ENCODE results near the gene SYNDIG1. TPM values are rescaled to one million over a fixed set of nuclear protein-coding genes. Genes with fewer than 3 reads are reported as not detected.

The SYNDIG1 gene
- total RNA-seq, 1 experiment from 2014 or later, result not detected

GRCh38 chr20:24469894-24470745 is 691 bp downstream of the SYNDIG1 start:
- DNase-seq (ENCODE audit: extremely low read depth, low read depth), result no peak

- no peak for DNase-seq (ENCODE audit: extremely low read depth, low read depth)
These were observed 1.5 kb downstream of the SYNDIG1 start for GRCh38 chr20:24470746-24471582.

- DNase-seq (ENCODE audit: extremely low read depth, low read depth), result no peak
These were observed 3.0 kb downstream of the SYNDIG1 start for GRCh38 chr20:24472426-24472825.

DNA sequence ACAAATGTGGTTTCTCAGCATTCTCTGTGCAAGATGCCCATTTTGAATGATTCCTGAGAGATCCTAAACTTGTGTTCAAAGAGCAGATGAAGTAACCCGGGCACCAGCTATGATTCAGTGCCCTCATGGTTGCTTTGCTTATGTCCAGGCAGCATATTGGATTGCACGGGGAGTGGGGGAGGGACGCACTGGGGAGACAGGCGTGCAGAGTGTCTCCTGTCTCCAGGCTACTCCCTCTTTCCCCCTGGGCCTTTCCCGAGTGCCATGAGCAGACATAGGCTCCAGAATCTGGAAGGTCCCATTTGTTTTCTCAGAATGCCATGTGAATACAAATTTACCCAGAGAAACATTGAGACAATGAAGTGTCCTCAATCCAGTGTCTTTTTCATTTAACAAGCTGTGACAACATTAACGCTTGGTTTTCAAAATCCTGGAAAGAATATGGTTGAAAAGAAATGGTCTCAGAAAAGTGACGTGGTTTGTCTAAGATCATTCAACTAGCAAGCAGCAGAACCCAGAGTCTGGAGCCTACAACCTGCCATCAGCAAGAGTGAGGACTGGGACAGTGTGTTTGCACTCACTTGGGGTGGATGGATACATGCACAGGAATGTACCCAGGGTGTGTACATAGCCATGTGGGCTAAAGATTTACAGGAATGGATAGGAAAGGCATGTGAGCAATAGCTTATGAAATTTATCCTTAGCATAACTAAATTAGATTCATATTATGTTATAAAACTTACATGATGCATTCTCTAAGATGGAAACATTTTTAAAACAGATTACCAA is 4.2 kb downstream of the SYNDIG1 start:
- no peak for DNase-seq (ENCODE audit: extremely low read depth, low read depth)

DNA sequence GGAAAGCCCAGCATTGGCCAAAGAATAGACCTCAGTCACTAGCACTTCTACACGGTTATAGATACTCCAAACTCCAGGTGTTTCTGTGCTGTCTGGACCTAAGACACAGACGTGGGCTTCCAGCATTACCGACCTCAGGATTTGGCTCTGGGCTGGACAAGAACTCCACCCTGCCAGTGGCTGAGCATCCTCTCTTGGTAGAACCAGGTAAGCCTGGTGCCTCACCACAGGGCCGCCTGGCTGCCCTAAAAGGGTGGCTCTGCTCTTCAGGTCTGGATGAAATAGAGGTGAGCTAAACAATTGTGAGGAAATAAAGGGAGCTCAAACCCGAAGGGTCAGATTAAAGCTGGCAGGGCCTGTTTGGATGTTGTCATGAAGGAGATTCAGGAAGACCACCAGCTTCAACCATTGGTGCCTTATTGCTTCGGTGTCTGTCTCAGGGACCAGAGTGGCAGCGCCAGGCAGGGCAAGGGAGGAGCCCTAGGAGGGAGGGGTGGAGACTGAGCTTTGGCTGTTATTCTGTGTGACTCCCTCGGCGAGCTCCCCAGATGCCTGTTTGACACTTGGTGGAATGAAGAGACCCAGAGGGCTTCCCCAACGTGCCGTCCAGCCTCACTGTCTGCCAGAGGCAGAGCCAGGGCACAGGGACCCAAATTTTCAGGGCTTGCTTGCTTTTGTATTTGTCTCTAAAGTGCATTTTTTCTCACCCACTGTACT is 8.6 kb downstream of the SYNDIG1 start:
- no peak for DNase-seq (ENCODE audit: extremely low read depth, low read depth)

DNA sequence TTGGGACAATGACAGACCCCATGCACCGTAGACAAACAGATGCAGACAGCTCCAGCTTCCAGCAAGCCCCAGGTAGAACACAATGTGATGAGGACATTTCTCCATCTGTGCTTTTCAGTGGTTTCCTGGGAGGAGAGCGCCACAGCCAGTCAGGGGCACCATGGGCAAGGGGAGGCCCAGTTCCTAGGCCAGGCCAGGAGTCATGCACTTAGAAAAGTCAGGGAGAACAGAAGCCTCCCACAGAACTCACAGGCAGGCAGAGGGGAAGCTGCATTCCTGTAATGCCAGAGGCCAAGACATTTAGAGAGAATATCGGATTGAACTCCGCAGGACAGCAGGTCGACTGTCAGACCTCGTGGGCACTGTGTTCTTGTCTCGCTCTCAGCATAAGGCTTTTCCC is 9.2 kb downstream of the SYNDIG1 start:
- DNase-seq (ENCODE audit: extremely low read depth, low read depth), result no peak

DNA sequence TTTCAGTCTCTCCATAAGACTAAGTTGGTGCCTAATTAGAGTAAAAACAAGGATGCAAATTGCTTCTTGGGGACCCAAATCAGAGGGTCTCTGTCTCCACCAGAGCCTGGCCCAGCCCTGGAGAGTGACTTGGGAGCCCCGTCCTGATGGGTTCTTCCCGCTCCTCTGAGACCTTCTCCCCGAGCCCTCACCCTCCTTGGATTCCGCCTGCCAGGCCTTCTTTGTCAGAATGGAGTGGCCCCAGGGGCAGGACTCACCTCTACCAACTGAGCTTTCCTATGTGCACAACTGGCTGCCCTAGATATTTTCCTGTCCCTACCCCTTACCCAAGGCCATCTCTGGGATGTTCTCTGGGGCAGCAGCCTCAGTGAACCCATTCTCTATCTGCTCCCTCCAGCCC is 9.7 kb downstream of the SYNDIG1 start:
- DNase-seq (ENCODE audit: extremely low read depth, low read depth), result no peak

DNA sequence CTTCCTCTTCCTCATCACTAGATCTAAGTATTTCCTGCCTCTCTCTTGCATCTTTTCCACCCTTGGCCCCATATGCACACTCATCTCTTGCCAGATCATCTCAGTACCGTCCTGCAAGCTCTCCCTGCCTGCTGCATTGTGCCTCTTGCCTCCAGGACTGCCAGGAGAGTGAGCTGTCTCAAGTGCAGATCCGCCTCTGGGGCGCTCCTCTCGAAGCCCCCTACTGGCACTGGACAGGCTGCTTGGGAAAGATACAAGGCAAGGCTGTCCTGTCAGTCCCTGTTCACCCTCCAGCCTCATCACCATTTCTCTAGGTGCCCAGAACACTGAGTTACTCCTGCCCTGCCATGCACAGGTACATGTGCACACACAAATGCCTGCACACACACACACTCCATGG is 10.2 kb downstream of the SYNDIG1 start:
- DNase-seq (ENCODE audit: extremely low read depth, low read depth), result no peak

DNA sequence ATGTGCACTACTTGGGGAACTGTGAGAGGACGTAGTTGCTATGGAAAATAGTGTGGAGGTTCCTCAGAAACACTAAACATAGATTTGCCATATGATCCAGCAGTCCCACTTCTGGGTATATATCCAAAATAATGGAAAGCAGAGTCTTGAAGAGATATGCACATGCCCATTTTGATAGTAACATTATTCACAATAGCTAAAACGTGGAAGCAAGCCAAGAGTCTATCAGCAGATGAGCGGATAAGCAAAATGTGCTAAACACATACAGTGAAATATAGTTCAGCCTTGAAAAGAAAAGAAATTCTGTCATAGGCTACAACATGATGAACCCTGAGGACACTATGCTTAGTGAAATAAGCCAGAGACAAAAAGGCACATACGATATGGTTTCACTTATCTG is 11.1 kb downstream of the SYNDIG1 start:
- no peak for DNase-seq (ENCODE audit: extremely low read depth, low read depth)

GRCh38 chr20:24481173-24481572 is 11.7 kb downstream of the SYNDIG1 start:
- DNase-seq (ENCODE audit: extremely low read depth, low read depth), result no peak

DNA sequence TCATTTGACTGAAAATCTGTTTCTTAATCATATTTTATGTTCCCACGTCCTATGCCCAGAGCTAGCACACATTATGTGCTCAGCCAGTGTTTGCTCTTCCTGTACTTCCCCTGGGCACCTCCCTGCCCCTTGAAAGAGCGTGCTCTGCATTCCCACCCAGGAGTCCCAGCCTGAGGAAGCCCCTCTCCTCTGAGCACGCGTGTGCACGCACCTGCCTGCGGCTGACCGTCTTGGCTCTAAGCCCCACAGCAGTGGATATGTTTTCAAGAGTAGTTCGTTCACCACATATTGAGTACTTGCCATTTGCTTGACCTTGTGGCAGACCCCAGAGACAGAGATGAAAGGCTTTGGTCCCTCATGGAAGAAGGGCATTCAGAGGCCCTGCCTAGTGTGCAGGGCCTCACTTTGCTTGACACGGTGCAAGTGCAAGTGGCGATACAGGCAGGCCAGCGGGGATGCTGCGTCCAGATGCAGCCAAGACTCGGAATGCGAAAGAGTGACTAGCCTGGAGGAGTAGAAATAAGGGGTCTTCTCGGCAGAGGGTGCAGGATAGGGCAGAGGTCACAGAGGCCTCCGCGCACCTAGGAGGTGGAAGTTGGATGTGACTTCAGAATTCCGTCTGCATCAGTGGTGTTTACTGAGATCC is 14.1 kb downstream of the SYNDIG1 start:
- no peak for DNase-seq (ENCODE audit: extremely low read depth, low read depth)

DNA sequence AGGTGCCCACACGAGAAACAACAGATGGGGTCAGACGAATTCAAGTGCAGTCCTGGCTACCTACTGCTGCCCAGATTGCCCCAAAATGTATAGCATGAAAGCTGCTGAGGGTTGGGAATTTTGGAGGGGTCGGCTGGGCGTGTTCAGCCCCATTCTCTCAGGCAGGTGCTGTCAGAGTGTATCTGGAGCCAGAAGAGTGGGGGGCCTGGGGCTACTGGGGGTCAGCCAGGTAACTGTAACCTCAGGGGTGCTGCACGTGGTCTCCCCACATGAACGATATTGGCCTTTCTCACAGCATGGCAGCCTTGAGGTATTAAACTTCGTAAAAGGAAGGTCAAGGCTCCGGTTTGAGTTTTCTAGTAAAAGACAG is 14.6 kb downstream of the SYNDIG1 start:
- DNase-seq (ENCODE audit: extremely low read depth, low read depth), result no peak

DNA sequence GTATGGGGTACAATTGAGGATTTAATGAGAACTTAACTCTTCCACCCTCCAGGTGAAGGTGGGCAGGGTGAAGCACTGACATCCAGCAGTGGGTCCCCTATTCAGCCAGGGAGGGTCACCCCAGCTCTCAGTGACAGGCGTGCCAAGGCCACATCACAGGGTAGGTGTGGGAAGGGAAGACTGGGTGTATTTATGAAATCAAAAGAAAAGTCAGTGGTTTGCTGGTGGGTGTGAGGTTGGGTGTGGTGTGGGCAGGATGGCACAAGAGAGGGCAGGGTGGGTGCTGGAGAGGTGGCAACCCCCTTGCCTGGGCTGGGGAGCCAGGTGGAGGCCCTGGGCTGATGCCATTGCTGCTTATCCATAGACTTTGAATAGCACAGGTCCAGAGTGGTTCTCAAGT is 16.6 kb downstream of the SYNDIG1 start:
- DNase-seq (ENCODE audit: extremely low read depth, low read depth), result no peak

- no peak for DNase-seq (ENCODE audit: extremely low read depth, low read depth)
These were observed 17.8 kb downstream of the SYNDIG1 start for GRCh38 chr20:24487240-24487639.

DNA sequence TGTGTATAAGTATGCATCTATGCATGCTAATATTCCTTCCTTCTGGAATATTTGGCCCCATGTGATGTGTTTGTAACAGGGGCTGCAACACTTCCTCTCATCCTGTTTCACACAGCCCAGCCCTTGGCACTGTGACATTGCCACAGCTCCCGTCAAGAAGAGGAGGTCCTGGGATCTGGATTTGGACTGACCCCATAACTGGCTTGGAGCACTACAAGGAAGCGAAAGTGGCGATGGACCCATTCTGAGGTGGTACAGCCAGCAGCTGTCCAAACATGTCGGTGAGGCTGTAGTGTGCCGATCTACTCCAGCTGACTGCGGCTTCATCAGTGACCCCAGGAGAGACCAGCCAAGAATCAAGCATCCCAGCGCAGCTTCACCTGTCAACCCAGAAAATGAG is 18.2 kb downstream of the SYNDIG1 start:
- DNase-seq (ENCODE audit: extremely low read depth, low read depth), result no peak

DNA sequence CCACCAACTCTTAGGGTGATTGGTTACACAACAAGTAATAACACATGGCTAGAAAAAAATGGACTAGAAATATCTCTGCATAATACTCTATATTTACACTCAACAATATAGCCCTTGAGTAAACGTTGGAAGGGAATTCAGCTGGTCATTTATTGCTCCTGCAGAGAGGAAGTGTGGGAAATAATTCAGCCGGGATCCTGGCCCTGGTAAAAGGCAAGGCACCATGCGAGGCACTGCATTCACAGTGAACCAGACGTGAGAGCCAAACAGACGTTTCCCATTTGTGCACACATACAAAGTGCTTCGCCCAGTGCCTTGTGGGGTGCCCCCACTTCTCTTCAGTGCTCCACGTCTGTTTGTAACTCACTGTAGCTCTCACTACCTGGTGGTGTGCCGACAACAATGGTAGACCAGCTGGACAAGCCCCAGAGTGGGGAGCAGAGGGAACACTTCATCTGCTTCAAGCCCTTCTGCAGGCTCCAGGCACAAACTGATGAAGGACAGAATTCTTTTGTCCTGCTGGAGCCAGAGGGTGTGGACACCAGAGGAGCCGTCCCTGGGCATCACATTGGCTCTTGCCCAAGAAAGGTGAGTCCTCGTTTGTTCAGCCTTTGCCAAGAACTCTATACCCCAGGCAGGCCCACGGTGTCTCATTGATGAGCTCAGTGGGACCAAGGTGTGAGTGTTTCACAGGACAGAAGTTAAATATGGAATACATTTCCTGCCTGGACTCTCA is 18.8 kb downstream of the SYNDIG1 start:
- DNase-seq (ENCODE audit: extremely low read depth, low read depth), result no peak

GRCh38 chr20:24488800-24489175 is 19.4 kb downstream of the SYNDIG1 start:
- DNase-seq (ENCODE audit: extremely low read depth, low read depth), result no peak

- no peak for DNase-seq (ENCODE audit: extremely low read depth, low read depth)
These were observed 19.8 kb downstream of the SYNDIG1 start for GRCh38 chr20:24489193-24489592.

- DNase-seq (ENCODE audit: extremely low read depth, low read depth), result no peak
These were observed 20.3 kb downstream of the SYNDIG1 start for GRCh38 chr20:24489631-24490260.
